HCT116 (cell line): ENCODE data around the gene OXT. TPM values are rescaled to one million over a fixed set of nuclear protein-coding genes. Genes with fewer than 3 reads are reported as not detected.
"Not testable (repeated sequence)": the region's sequence is repeated elsewhere in the genome, so short reads cannot be mapped to it uniquely, and the experiment has no call there.

Source experiments
- ATAC-seq: fragments of 200-7000 bp; cut with Tn5 transposase; 2 replicates; pipeline ENCODE4 v1.9.1; 2020; ENCODE audit warnings: mild to moderate bottlenecking, moderate library complexity
- BruUV-seq: library from RNA; stranded (reverse); fragments of 400-500 nt; replicated peaks from 2 replicates; lab custom pipeline; 2021; lab: Mats Ljungman, UMichigan
- CTCF ChIA-PET: fragments of 300-600 bp; sonication (Branson Sonifier 250); formaldehyde crosslinking; loops from one replicate; lab custom pipeline; 2021; ENCODE audit warnings: antibody characterized with exemption; lab: Charles Lee
- POLR2A ChIA-PET: fragments of 300-600, 350-600 bp; sonication (Branson Sonifier 250); formaldehyde crosslinking; loops from one replicate; lab custom pipeline; 2021; ENCODE audit warnings: antibody characterized with exemption; lab: Charles Lee
- RAD21 ChIA-PET, 2 experiments: fragments of 300-600 bp; sonication (Branson Sonifier 250); formaldehyde crosslinking; loops; one replicate each; lab custom pipeline; 2023; ENCODE audit warnings: low total read pairs in 2 of 2; ENCODE audit not compliant: uncharacterized antibody in 2 of 2, unreplicated experiment in 2 of 2, low non-redundant PET in 1 of 2; lab: Charles Lee
- DNase-seq: peaks from one replicate; pipeline ENCODE4 v3.0.0-alpha.2; 2010; ENCODE audit warnings: low read depth, low spot score
- H2AFZ ChIP-seq: fragments of 200-600 bp; shearing (Covaris generic), sonication (generic); 2 replicates; pipeline ENCODE4 v1.6.1; 2017; ENCODE audit warnings: low read depth, mixed run types, mixed read lengths, antibody characterized with exemption, low read length; ENCODE audit not compliant: poor library complexity, severe bottlenecking
- H3K27ac ChIP-seq: 2 replicates; pipeline ENCODE4 v1.5.1; 2012; ENCODE audit warnings: low read depth, low read length
- H3K27me3 ChIP-seq: fragments of 200-600 bp; sonication (generic); 2 replicates; pipeline ENCODE4 v1.6.1; 2016; ENCODE audit warnings: mixed run types, low read length, mixed read lengths; ENCODE audit not compliant: insufficient read depth
- H3K36me3 ChIP-seq, 2 experiments: fragments of 200-500 bp in 1 of 2; fragments of 200-600 bp in 1 of 2; sonication (Bioruptor generic) in 1 of 2; sonication (generic) in 1 of 2; 2 replicates each; pipeline versions ENCODE4 v1.5.1 to v1.6.1; 2014 to 2016; ENCODE audit warnings: low read length in 2 of 2, inconsistent platforms in 1 of 2, mixed read lengths in 1 of 2, mixed run types in 1 of 2; ENCODE audit not compliant: insufficient read depth in 2 of 2, control insufficient read depth in 1 of 2
- H3K4me1 ChIP-seq, 2 experiments: fragments of 200-600 bp in 1 of 2; sonication (generic) in 1 of 2; 2 replicates each; pipeline versions ENCODE4 v1.5.1 to v1.6.1; 2012 to 2017; ENCODE audit warnings: low read length in 2 of 2, inconsistent platforms in 1 of 2, mild to moderate bottlenecking in 1 of 2, mixed read lengths in 1 of 2, mixed run types in 1 of 2, moderate library complexity in 1 of 2; ENCODE audit not compliant: insufficient read depth in 2 of 2, control insufficient read depth in 1 of 2
- H3K4me2 ChIP-seq: fragments of 200-600 bp; sonication (generic); 2 replicates; pipeline ENCODE4 v1.6.1; 2017; ENCODE audit warnings: mixed run types, low read length, mixed read lengths
- H3K4me3 ChIP-seq, 2 experiments: fragments of 200-600 bp in 1 of 2; sonication (generic) in 1 of 2; replicated peaks in 1 of 2; 2 replicates each; pipeline ENCODE4 v1.5.1; 2011 to 2016; ENCODE audit warnings: low read length in 2 of 2, control low read depth in 1 of 2, low read depth in 1 of 2, mild to moderate bottlenecking in 1 of 2, mixed read lengths in 1 of 2, mixed run types in 1 of 2
- H3K79me2 ChIP-seq: fragments of 200-600 bp; sonication (generic); 2 replicates; pipeline ENCODE4 v1.6.1; 2017; ENCODE audit warnings: mild to moderate bottlenecking, mixed run types, low read length, moderate library complexity, mixed read lengths; ENCODE audit not compliant: insufficient read depth
- H3K9ac ChIP-seq: fragments of 200-600 bp; sonication (generic); 2 replicates; pipeline ENCODE4 v1.6.1; 2016; ENCODE audit warnings: low read length, mixed read lengths
- H3K9me2 ChIP-seq: fragments of 200-600 bp; sonication (generic), shearing (Covaris generic); 2 replicates; pipeline ENCODE4 v1.6.1; 2017; ENCODE audit warnings: mixed run types, mild to moderate bottlenecking, moderate library complexity; ENCODE audit not compliant: insufficient read depth
- H3K9me3 ChIP-seq, 2 experiments: fragments of 200-500 bp in 1 of 2; fragments of 200-600 bp in 1 of 2; sonication (Bioruptor generic) in 1 of 2; sonication (generic) in 1 of 2; 2 replicates each; pipeline ENCODE4 v1.6.1; 2014 to 2017; ENCODE audit warnings: low read length in 2 of 2, mixed read lengths in 2 of 2, inconsistent platforms in 1 of 2, low read depth in 1 of 2, mild to moderate bottlenecking in 1 of 2, mixed run types in 1 of 2, moderate library complexity in 1 of 2; ENCODE audit not compliant: control insufficient read depth in 1 of 2, insufficient read depth in 1 of 2
- H4K20me1 ChIP-seq: fragments of 200-600 bp; sonication (generic), shearing (Covaris generic); 2 replicates; pipeline ENCODE4 v1.6.1; 2017; ENCODE audit warnings: mixed run types, mild to moderate bottlenecking, moderate library complexity; ENCODE audit not compliant: insufficient read depth
- ATF3 ChIP-seq: IDR thresholded peaks from 2 replicates; pipeline ENCODE4 v1.6.1; 2012
- CEBPB ChIP-seq: IDR thresholded peaks from 2 replicates; pipeline ENCODE4 v1.6.1; 2012; ENCODE audit warnings: low read depth
- ELF1 ChIP-seq: IDR thresholded peaks from 2 replicates; pipeline ENCODE4 v1.6.1; 2012; ENCODE audit warnings: low read depth, borderline replicate concordance
- TCF7L2 ChIP-seq: IDR thresholded peaks from 2 replicates; pipeline ENCODE4 v1.7.0; 2011; ENCODE audit warnings: borderline replicate concordance, inconsistent platforms; ENCODE audit not compliant: insufficient read depth, insufficient read length; ENCODE audit errors: extremely low read depth
- intact Hi-C: fragments of 100-400 bp; cut with micrococcal nuclease; formaldehyde crosslinking; loops from 2 replicates; pipeline ENCODE4 v1.10.0; 2022
- total RNA-seq: library from RNA; stranded (reverse); gene quantifications from one replicate; pipeline ENCODE4 v1.2.1, GENCODE V29; 2021; ENCODE audit not compliant: unreplicated experiment

OXT gene
- total RNA-seq, 1 experiment from 2014 or later: not detected

- Histone ChIP-seq H3K4me3 (no peak overlapping the region), H3K4me1 (no peaks in the 10 kb centered on the region), H3K27me3 (no peaks in the 10 kb centered on the region), H3K9me3 (no peaks in the 10 kb centered on the region), H3K9me2 (no peaks in the 10 kb centered on the region), H3K36me3 (no peaks in the 10 kb centered on the region), H3K27ac (no peak overlapping the region), H2AFZ (no peak overlapping the region), H3K79me2 (no peaks in the 10 kb centered on the region), H4K20me1 (no peaks in the 10 kb centered on the region), H3K9ac (no peak overlapping the region), H3K4me2 (no peak overlapping the region)
- ATAC-seq (no peak), DNase-seq (no peak)
- no TSS peak for BruUV-seq
- ChIA-PET CTCF (no interaction called here), POLR2A (no interaction called here), RAD21 (no interaction called here)
- TF ChIP-seq CEBPB (no peak), ELF1 (no peak), ATF3 (no peak), TCF7L2 (no peak)
- intact Hi-C loops: no loop called here
Observed at GRCh38 chr20:3059489-3059888, 11.9 kb upstream of the OXT start.

- H3K9me2 ChIP-seq, H3K4me2 ChIP-seq, H3K36me3 ChIP-seq, DNase-seq, POLR2A ChIA-PET, H3K9ac ChIP-seq, H3K9me3 ChIP-seq, ATAC-seq, RAD21 ChIA-PET, intact Hi-C loops, CTCF ChIA-PET, H3K27ac ChIP-seq, H2AFZ ChIP-seq, H3K27me3 ChIP-seq, BruUV-seq, H3K79me2 ChIP-seq, H4K20me1 ChIP-seq, H3K4me3 ChIP-seq: not testable (repeated sequence)
- peaks cover 7 to 11% of the 10 kb centered on the region in 2 experiments; a peak in 2 of 4 replicates for H3K4me1 ChIP-seq
Observed at GRCh38 chr20:3064119-3064518, 7.3 kb upstream of the OXT start.
